ENCODE results near the gene CCDC57.

CCDC57 gene

GRCh38 chr17:82092094-82092586 lies 120.5 kb downstream of the CCDC57 start:
- no peak for DNase-seq
- no peak for ATAC-seq

- DNase-seq = no peak
- ATAC-seq = no peak
These were observed 121.2 kb downstream of the CCDC57 start for GRCh38 chr17:82091264-82092066.

GRCh38 chr17:82090549-82091263 lies 121.9 kb downstream of the CCDC57 start:
- DNase-seq (no peak), ATAC-seq (no peak)

- ATAC-seq (no peak), DNase-seq (no peak)
These were observed 122.7 kb downstream of the CCDC57 start for GRCh38 chr17:82089723-82090548.

GRCh38 chr17:82088838-82089722 lies 123.6 kb downstream of the CCDC57 start:
- no peak for ATAC-seq
- DNase-seq = no peak

GRCh38 chr17:82087961-82088837 lies 124.4 kb downstream of the CCDC57 start:
- no peak for DNase-seq
- ATAC-seq = no peak

- no peak for DNase-seq
These were observed 125.4 kb downstream of the CCDC57 start for GRCh38 chr17:82086941-82087906.

GRCh38 chr17:82085931-82086764 lies 126.5 kb downstream of the CCDC57 start:
- ATAC-seq = no peak
- no peak for DNase-seq

More at GRCh38 chr17:82086941-82087906, 125.4 kb downstream of the CCDC57 start:
- no peak for ATAC-seq

GRCh38 chr17:82085031-82085861 lies 127.4 kb downstream of the CCDC57 start:
- no peak for ATAC-seq
- no peak for DNase-seq

GRCh38 chr17:82084373-82085030 lies 128.1 kb downstream of the CCDC57 start:
- ATAC-seq = no peak
- no peak for DNase-seq

GRCh38 chr17:82083533-82084359 lies 128.9 kb downstream of the CCDC57 start:
- DNase-seq (no peak), ATAC-seq (no peak)

- ATAC-seq = no peak
- DNase-seq = no peak
These were observed 129.6 kb downstream of the CCDC57 start for GRCh38 chr17:82083009-82083408.

GRCh38 chr17:82082456-82082855 lies 130.2 kb downstream of the CCDC57 start:
- DNase-seq = no peak
- no peak for ATAC-seq

GRCh38 chr17:82081966-82082365 lies 130.7 kb downstream of the CCDC57 start:
- DNase-seq (no peak), ATAC-seq (no peak)

GRCh38 chr17:82081546-82081945 lies 131.1 kb downstream of the CCDC57 start:
- no peak for DNase-seq
- no peak for ATAC-seq
